ENCODE results near the gene IGSF9B. TPM values are rescaled to one million over a fixed set of nuclear protein-coding genes. Genes with fewer than 3 reads are reported as not detected.

Gene IGSF9B
- total RNA-seq, 1 donor from 2014 or later = 5.5 TPM

DNA sequence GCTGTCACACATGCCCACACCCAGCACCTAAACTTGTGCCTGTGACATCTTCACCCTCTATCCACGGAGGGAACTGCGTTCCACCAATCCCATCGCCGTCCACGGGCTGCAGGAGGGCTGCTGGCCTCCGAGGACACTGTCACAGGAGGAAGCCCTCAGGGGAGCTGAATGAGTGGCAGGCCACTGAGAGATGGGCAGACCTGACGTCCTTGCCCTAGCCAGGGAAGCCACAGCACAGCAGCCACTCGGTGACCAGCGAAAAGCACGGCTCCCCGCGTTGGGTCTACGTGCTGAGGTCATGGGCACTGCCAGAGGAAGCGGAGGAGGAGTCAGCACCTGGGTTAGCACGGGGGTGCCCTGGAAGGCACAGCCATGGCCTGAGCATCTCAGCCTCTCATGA is 50.5 kb downstream of the IGSF9B start:
- intact Hi-C loops (cut with DNase I) = no loop called here
- no peaks in the 10 kb centered on the region for H3K9me3 ChIP-seq
- no peak overlapping the region for H3K4me3 ChIP-seq
- ATAC-seq (no peak), DNase-seq (peak; percentile 44)
- TF ChIP-seq, protein P1, sequence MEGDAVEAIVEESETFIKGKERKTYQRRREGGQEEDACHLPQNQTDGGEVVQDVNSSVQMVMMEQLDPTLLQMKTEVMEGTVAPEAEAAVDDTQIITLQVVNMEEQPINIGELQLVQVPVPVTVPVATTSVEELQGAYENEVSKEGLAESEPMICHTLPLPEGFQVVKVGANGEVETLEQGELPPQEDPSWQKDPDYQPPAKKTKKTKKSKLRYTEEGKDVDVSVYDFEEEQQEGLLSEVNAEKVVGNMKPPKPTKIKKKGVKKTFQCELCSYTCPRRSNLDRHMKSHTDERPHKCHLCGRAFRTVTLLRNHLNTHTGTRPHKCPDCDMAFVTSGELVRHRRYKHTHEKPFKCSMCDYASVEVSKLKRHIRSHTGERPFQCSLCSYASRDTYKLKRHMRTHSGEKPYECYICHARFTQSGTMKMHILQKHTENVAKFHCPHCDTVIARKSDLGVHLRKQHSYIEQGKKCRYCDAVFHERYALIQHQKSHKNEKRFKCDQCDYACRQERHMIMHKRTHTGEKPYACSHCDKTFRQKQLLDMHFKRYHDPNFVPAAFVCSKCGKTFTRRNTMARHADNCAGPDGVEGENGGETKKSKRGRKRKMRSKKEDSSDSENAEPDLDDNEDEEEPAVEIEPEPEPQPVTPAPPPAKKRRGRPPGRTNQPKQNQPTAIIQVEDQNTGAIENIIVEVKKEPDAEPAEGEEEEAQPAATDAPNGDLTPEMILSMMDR (IDR thresholded peaks at IDR 0.05) = no peak
- H3K27ac ChIP-seq = no peak overlapping the region
- no peaks in the 10 kb centered on the region for H3K27me3 ChIP-seq (ENCODE audit: low read depth)
- no peaks in the 10 kb centered on the region for H3K36me3 ChIP-seq
- H3K4me1 ChIP-seq = no peaks in the 10 kb centered on the region

- Histone ChIP-seq H3K27me3 (ENCODE audit: low read depth) (no peaks in the 10 kb centered on the region), H3K36me3 (no peaks in the 10 kb centered on the region), H3K4me3 (no peak overlapping the region), H3K27ac (no peak overlapping the region), H3K9me3 (no peaks in the 10 kb centered on the region), H3K4me1 (no peaks in the 10 kb centered on the region)
- intact Hi-C loops (cut with DNase I) = no loop called here
- TF ChIP-seq, protein P1 (IDR thresholded peaks at IDR 0.05) = no peak
- DNase-seq (no peak), ATAC-seq (no peak)
Observed at GRCh38 chr11:133905677-133906156, 51.1 kb downstream of the IGSF9B start.

GRCh38 chr11:133904818-133905515 is 51.8 kb downstream of the IGSF9B start:
- Histone ChIP-seq H3K27me3 (ENCODE audit: low read depth) (no peaks in the 10 kb centered on the region), H3K36me3 (no peaks in the 10 kb centered on the region), H3K4me3 (no peak overlapping the region), H3K9me3 (no peaks in the 10 kb centered on the region), H3K27ac (no peak overlapping the region), H3K4me1 (no peaks in the 10 kb centered on the region)
- no peak for ATAC-seq
- DNase-seq = peak; percentile 24
- intact Hi-C loops (cut with DNase I) = no loop called here
- TF ChIP-seq, protein P1 (IDR thresholded peaks at IDR 0.05) = no peak

DNA sequence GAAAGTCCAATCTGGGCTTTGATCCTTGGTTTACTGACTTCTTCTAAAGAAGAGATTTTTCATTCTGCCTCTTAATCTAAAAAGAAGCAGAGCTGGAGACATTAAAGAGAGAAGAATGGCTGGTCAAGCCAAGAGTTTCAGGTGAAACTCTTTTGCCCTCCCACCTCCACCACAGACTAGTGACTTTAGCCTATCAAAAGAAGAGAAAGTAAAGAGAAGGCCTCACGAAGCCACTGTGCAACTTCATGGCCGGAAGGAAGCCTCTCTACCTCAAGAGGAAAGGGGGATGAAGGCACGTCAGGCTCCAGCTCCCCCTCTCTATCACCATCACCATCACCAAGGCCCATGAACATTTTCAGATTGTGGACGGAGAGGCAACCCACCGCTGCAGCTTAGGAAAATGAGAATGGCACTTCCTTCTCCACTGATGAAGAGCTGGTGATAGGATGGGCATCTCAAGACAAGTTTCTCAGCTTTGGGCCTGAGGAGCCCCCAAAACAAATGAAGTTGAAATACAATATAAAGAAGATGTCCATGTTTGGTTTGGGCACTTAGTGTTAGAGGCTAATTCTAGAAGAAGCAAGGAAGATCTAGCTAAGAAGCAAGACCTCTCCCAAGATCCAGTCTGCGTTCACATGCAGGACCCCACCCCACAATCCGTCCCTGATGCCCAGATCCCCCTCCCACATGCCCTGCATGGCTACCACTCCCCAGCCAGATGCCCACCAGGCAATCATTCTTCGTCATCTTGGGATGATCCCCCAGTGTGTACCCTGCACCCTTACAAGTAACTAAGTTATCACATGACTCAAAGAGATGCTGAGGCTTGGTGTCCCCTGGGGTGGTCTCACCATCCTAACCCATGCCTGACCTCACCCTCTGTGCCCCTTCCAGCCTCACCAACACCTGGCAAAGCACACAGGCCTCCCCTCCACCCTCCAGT is 52.6 kb downstream of the IGSF9B start:
- TF ChIP-seq, protein P1 (IDR thresholded peaks at IDR 0.05) = no peak
- ATAC-seq = no peak
- H3K36me3 ChIP-seq = no peaks in the 10 kb centered on the region
- DNase-seq = peak; percentile 10
- intact Hi-C loops (cut with DNase I) = no loop called here
- no peaks in the 10 kb centered on the region for H3K4me1 ChIP-seq
- H3K27me3 ChIP-seq (ENCODE audit: low read depth) = no peaks in the 10 kb centered on the region
- H3K27ac ChIP-seq = no peak overlapping the region
- H3K4me3 ChIP-seq = no peak overlapping the region
- H3K9me3 ChIP-seq = no peaks in the 10 kb centered on the region

GRCh38 chr11:133903056-133903455 is 53.7 kb downstream of the IGSF9B start:
- ATAC-seq = no peak
- no peaks in the 10 kb centered on the region for H3K36me3 ChIP-seq
- no peak overlapping the region for H3K4me3 ChIP-seq
- intact Hi-C loops (cut with DNase I) = no loop called here
- H3K9me3 ChIP-seq = no peaks in the 10 kb centered on the region
- H3K4me1 ChIP-seq = no peaks in the 10 kb centered on the region
- no peaks in the 10 kb centered on the region for H3K27me3 ChIP-seq (ENCODE audit: low read depth)
- DNase-seq = peak; percentile 20
- no peak overlapping the region for H3K27ac ChIP-seq
- TF ChIP-seq, protein P1 (IDR thresholded peaks at IDR 0.05) = no peak

Measured in lower lobe of right lung (tissue), 2 donors.